ENCODE data around the gene P2RX5.

DNA sequence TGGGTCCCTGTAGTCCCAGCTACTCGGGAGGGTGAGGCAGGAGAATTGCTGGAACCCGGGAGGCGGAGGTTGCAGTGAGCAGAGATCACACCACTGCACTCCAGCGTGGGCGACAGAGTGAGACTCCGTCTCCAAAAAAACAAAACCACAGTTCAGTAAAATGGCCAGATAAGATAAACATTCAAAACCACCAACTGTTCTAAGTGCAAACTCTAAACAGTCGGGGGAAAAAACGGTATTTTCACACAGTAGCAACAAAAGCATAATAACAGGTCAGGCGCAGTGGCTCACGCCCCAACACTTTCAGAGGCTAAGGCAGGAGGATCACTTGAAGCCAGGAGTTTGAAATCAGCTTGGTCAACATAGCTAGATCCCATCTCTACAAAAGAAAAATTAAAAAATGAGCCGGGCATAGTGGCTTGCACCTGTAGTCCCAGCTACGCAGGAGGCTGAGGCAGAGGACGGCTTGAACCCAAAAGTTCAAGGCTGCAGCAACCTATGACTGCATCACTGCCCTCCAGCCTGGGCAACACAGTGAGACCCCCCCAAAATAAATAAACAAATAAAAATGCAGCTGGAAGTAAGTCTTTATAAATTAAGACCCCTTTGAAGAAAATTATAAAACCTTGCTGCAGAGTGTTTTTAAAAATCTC lies 17.0 kb upstream of the P2RX5 start:
- TF ChIP-seq POLR2A (IDR thresholded peaks at IDR 0.05): no peak
- TF ChIP-seq, protein P1, sequence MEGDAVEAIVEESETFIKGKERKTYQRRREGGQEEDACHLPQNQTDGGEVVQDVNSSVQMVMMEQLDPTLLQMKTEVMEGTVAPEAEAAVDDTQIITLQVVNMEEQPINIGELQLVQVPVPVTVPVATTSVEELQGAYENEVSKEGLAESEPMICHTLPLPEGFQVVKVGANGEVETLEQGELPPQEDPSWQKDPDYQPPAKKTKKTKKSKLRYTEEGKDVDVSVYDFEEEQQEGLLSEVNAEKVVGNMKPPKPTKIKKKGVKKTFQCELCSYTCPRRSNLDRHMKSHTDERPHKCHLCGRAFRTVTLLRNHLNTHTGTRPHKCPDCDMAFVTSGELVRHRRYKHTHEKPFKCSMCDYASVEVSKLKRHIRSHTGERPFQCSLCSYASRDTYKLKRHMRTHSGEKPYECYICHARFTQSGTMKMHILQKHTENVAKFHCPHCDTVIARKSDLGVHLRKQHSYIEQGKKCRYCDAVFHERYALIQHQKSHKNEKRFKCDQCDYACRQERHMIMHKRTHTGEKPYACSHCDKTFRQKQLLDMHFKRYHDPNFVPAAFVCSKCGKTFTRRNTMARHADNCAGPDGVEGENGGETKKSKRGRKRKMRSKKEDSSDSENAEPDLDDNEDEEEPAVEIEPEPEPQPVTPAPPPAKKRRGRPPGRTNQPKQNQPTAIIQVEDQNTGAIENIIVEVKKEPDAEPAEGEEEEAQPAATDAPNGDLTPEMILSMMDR (IDR thresholded peaks at IDR 0.05): no peak

All from thyroid gland (tissue), 4 donors.